Smooth muscle cell of the pulmonary artery (primary cell): ENCODE results near the gene CDK5R2. TPM values are rescaled to one million over a fixed set of nuclear protein-coding genes. Genes with fewer than 3 reads are reported as not detected.

Experiments
- total RNA-seq: library from RNA; depleted of rRNA; stranded (reverse); fragments of >200 nt; gene quantifications from 2 replicates; pipeline ENCODE4 v1.2.3, GENCODE V29; 2014

Gene CDK5R2
- not detected in 2 replicates for total RNA-seq

GRCh38 chr2:218959141-218959731 lies at the start of gene CDK5R2:
TSS of gene CDK5R2 (plus strand) at chr2:218959666. CDS start at chr2:218959821, 155 bp downstream.

GRCh38 chr2:218985021-218985324 lies 25.5 kb downstream of the CDK5R2 start, which contains the start of gene FEV:
TSS of gene FEV (minus strand) at chr2:218985184. CDS start at chr2:218985075, 109 bp downstream.

GRCh38 chr2:218993345-218994315 lies 34.2 kb downstream of the CDK5R2 start, which contains the start of gene CRYBA2:
TSS of gene CRYBA2 (minus strand) at chr2:218993422. CDS start at chr2:218993176, 246 bp downstream.

Other genes with a start within 250 kb of the CDK5R2 start
- gene TTLL4, start 248.8 kb upstream of the CDK5R2 start, total RNA-seq: 6.7 and 9.8 TPM in 2 replicates
- gene CYP27A1, start 177.5 kb upstream of the CDK5R2 start, total RNA-seq: 6.8 and 13.7 TPM in 2 replicates
- gene PRKAG3, start 127.9 kb upstream of the CDK5R2 start, total RNA-seq: 0.10 and 0.52 TPM in 2 replicates
- gene WNT6, start 99.9 kb upstream of the CDK5R2 start, total RNA-seq: not detected in 2 replicates
- not detected in 2 replicates for gene WNT10A, start 78.8 kb upstream of the CDK5R2 start, total RNA-seq
- gene FEV, start 25.5 kb downstream of the CDK5R2 start, total RNA-seq: not detected in 2 replicates
- not detected in 2 replicates for gene CRYBA2, start 33.8 kb downstream of the CDK5R2 start, total RNA-seq
- 0.03 TPM in 1 of 2 replicates, not detected in the other for gene CFAP65, start 81.8 kb downstream of the CDK5R2 start, total RNA-seq
- not detected in 2 replicates for gene IHH, start 101.3 kb downstream of the CDK5R2 start, total RNA-seq
- 18.5 and 22.0 TPM in 2 replicates for gene NHEJ1, start 201.1 kb downstream of the CDK5R2 start, total RNA-seq
- gene SLC23A3, start 210.4 kb downstream of the CDK5R2 start, total RNA-seq: 2.9 and 8.1 TPM in 2 replicates
- 31.5 and 43.7 TPM in 2 replicates for gene CNPPD1, start 217.3 kb downstream of the CDK5R2 start, total RNA-seq
- gene RETREG2, start 218.6 kb downstream of the CDK5R2 start, total RNA-seq: 75.5 and 88.8 TPM in 2 replicates
- 18.1 and 26.0 TPM in 2 replicates for gene ZFAND2B, start 247.1 kb downstream of the CDK5R2 start, total RNA-seq